Retina (tissue), 1 donor: Measurements from ENCODE around the gene ATP11C.
"Not testable (repeated sequence)": the region's sequence is repeated elsewhere in the genome, so short reads cannot be mapped to it uniquely, and the experiment has no call there.

ENCODE experiments used
- DNase-seq: peaks from one replicate; pipeline ENCODE4 v3.0.0-alpha.2; 2016

The ATP11C gene

GRCh38 chrX:139708067-139708466, 224.8 kb downstream of the ATP11C start, which contains the start of gene MCF2:
TSS of gene MCF2 (minus strand) at chrX:139708167. CDS start at chrX:139651744, 56,423 bp downstream.
- no peak for DNase-seq

GRCh38 chrX:139702658-139703057, 230.2 kb downstream of the ATP11C start:
- DNase-seq = no peak

GRCh38 chrX:139692908-139693307, 239.9 kb downstream of the ATP11C start:
- DNase-seq = peak; percentile 10

- no peak for DNase-seq
Observed at GRCh38 chrX:139692506-139692849, 240.4 kb downstream of the ATP11C start.

GRCh38 chrX:139691843-139692505, 240.9 kb downstream of the ATP11C start:
- peak; percentile 54 for DNase-seq

GRCh38 chrX:139691493-139691842, 241.4 kb downstream of the ATP11C start:
- peak; percentile 23 for DNase-seq

- DNase-seq = not testable (repeated sequence)
Observed at GRCh38 chrX:139685175-139685574, 247.7 kb downstream of the ATP11C start.

- DNase-seq = no peak
Observed at GRCh38 chrX:139680356-139680755, 252.5 kb downstream of the ATP11C start.
